ENCODE measurements around the gene TMUB2.

The TMUB2 gene

GRCh38 chr17:44207743-44208142 lies 21.0 kb downstream of the TMUB2 start:
- no peak overlapping the region for H3K27ac Mint-ChIP-seq
- no peaks in the 10 kb centered on the region for H3K9me3 Mint-ChIP-seq
- H3K36me3 Mint-ChIP-seq, result peaks cover 11% of the 10 kb centered on the region
- H3K4me3 Mint-ChIP-seq, result no peak overlapping the region
- no peaks in the 10 kb centered on the region for H3K27me3 Mint-ChIP-seq
- H3K4me1 Mint-ChIP-seq, result peaks cover 50% of the 10 kb centered on the region

GRCh38 chr17:44209786-44210341 lies 23.1 kb downstream of the TMUB2 start:
- H3K4me1 Mint-ChIP-seq, result peaks cover 53% of the 10 kb centered on the region
- H3K36me3 Mint-ChIP-seq, result peaks cover 18% of the 10 kb centered on the region

GRCh38 chr17:44210342-44211192 lies 23.8 kb downstream of the TMUB2 start:
- Mint-ChIP-seq H3K27ac (peak overlapping the region; percentile 93), H3K9me3 (no peaks in the 10 kb centered on the region), H3K4me1 (peaks cover 60% of the 10 kb centered on the region), H3K36me3 (peaks cover 21% of the 10 kb centered on the region), H3K27me3 (no peaks in the 10 kb centered on the region), H3K4me3 (peak overlapping the region; percentile 79)

More at GRCh38 chr17:44209786-44210341, 23.1 kb downstream of the TMUB2 start:
- peak overlapping the region; percentile 79 for H3K4me3 Mint-ChIP-seq
- no peaks in the 10 kb centered on the region for H3K27me3 Mint-ChIP-seq
- H3K9me3 Mint-ChIP-seq, result no peaks in the 10 kb centered on the region
- H3K27ac Mint-ChIP-seq, result peak overlapping the region; percentile 93

GRCh38 chr17:44211281-44212265 lies 24.8 kb downstream of the TMUB2 start:
- H3K4me1 Mint-ChIP-seq, result peaks cover 65% of the 10 kb centered on the region
- H3K4me3 Mint-ChIP-seq, result no peak overlapping the region
- peak overlapping the region; percentile 79 for H3K27ac Mint-ChIP-seq
- H3K36me3 Mint-ChIP-seq, result peaks cover 21% of the 10 kb centered on the region
- H3K9me3 Mint-ChIP-seq, result no peaks in the 10 kb centered on the region
- H3K27me3 Mint-ChIP-seq, result no peaks in the 10 kb centered on the region

- Mint-ChIP-seq H3K27ac (peak overlapping the region; percentile 85), H3K4me3 (no peak overlapping the region), H3K36me3 (peaks cover 26% of the 10 kb centered on the region), H3K4me1 (peaks cover 75% of the 10 kb centered on the region), H3K27me3 (no peaks in the 10 kb centered on the region), H3K9me3 (no peaks in the 10 kb centered on the region)
Measured at GRCh38 chr17:44212507-44213402, 26.0 kb downstream of the TMUB2 start.

- Mint-ChIP-seq H3K4me1 (peaks cover 71% of the 10 kb centered on the region), H3K27ac (peak overlapping the region; percentile 85), H3K9me3 (no peaks in the 10 kb centered on the region), H3K36me3 (peaks cover 23% of the 10 kb centered on the region), H3K27me3 (no peaks in the 10 kb centered on the region), H3K4me3 (no peak overlapping the region)
Measured at GRCh38 chr17:44213403-44214229, 26.8 kb downstream of the TMUB2 start.

- H3K4me3 Mint-ChIP-seq, result no peak overlapping the region
- H3K9me3 Mint-ChIP-seq, result no peaks in the 10 kb centered on the region
- no peaks in the 10 kb centered on the region for H3K27me3 Mint-ChIP-seq
- H3K36me3 Mint-ChIP-seq, result peaks cover 22% of the 10 kb centered on the region
- H3K27ac Mint-ChIP-seq, result peak overlapping the region; percentile 85
- peaks cover 69% of the 10 kb centered on the region for H3K4me1 Mint-ChIP-seq
Measured at GRCh38 chr17:44214230-44214494, 27.4 kb downstream of the TMUB2 start.

GRCh38 chr17:44214896-44215295 lies 28.1 kb downstream of the TMUB2 start:
- H3K4me3 Mint-ChIP-seq, result peak overlapping the region; percentile 45
- H3K36me3 Mint-ChIP-seq, result peaks cover 19% of the 10 kb centered on the region
- no peaks in the 10 kb centered on the region for H3K9me3 Mint-ChIP-seq
- H3K27ac Mint-ChIP-seq, result peak overlapping the region; percentile 85
- peaks cover 63% of the 10 kb centered on the region for H3K4me1 Mint-ChIP-seq
- H3K27me3 Mint-ChIP-seq, result no peaks in the 10 kb centered on the region

- Mint-ChIP-seq H3K27ac (peak overlapping the region; percentile 95), H3K27me3 (no peaks in the 10 kb centered on the region), H3K4me1 (peaks cover 57% of the 10 kb centered on the region), H3K36me3 (peaks cover 15% of the 10 kb centered on the region), H3K9me3 (no peaks in the 10 kb centered on the region), H3K4me3 (peak overlapping the region; percentile 95)
Measured at GRCh38 chr17:44216173-44216572, 29.4 kb downstream of the TMUB2 start.

- Mint-ChIP-seq H3K4me1 (peaks cover 54% of the 10 kb centered on the region), H3K36me3 (peaks cover 15% of the 10 kb centered on the region), H3K4me3 (peak overlapping the region; percentile 95), H3K9me3 (no peaks in the 10 kb centered on the region), H3K27ac (peak overlapping the region; percentile 95), H3K27me3 (no peaks in the 10 kb centered on the region)
Measured at GRCh38 chr17:44216694-44217093, 29.9 kb downstream of the TMUB2 start.

- H3K9me3 Mint-ChIP-seq, result no peaks in the 10 kb centered on the region
- peaks cover 59% of the 10 kb centered on the region for H3K4me1 Mint-ChIP-seq
- H3K27me3 Mint-ChIP-seq, result no peaks in the 10 kb centered on the region
- peaks cover 15% of the 10 kb centered on the region for H3K36me3 Mint-ChIP-seq
- H3K4me3 Mint-ChIP-seq, result peak overlapping the region; percentile 95
- peak overlapping the region; percentile 97 for H3K27ac Mint-ChIP-seq
Measured at GRCh38 chr17:44217738-44218343, 31.1 kb downstream of the TMUB2 start.

- Mint-ChIP-seq H3K27me3 (no peaks in the 10 kb centered on the region), H3K9me3 (no peaks in the 10 kb centered on the region), H3K27ac (peak overlapping the region; percentile 97), H3K4me1 (peaks cover 54% of the 10 kb centered on the region), H3K36me3 (peaks cover 15% of the 10 kb centered on the region), H3K4me3 (peak overlapping the region; percentile 95)
Measured at GRCh38 chr17:44218344-44219107, 31.8 kb downstream of the TMUB2 start.

GRCh38 chr17:44219108-44219615 lies 32.4 kb downstream of the TMUB2 start:
- Mint-ChIP-seq H3K27ac (no peak overlapping the region), H3K9me3 (no peaks in the 10 kb centered on the region), H3K27me3 (no peaks in the 10 kb centered on the region), H3K4me1 (peaks cover 48% of the 10 kb centered on the region), H3K4me3 (no peak overlapping the region), H3K36me3 (peaks cover 10% of the 10 kb centered on the region)

Data from activated naive CD4-positive, alpha-beta T cell treated with anti-CD3 and anti-CD28 coated beads, Interleukin-2, amount 50 U/mL, for 24 hours (primary cell).